ENCODE measurements around the gene MC5R. TPM values are rescaled to one million over a fixed set of nuclear protein-coding genes. Genes with fewer than 3 reads are reported as not detected.

The MC5R gene
- total RNA-seq, result not detected in 2 replicates

DNA sequence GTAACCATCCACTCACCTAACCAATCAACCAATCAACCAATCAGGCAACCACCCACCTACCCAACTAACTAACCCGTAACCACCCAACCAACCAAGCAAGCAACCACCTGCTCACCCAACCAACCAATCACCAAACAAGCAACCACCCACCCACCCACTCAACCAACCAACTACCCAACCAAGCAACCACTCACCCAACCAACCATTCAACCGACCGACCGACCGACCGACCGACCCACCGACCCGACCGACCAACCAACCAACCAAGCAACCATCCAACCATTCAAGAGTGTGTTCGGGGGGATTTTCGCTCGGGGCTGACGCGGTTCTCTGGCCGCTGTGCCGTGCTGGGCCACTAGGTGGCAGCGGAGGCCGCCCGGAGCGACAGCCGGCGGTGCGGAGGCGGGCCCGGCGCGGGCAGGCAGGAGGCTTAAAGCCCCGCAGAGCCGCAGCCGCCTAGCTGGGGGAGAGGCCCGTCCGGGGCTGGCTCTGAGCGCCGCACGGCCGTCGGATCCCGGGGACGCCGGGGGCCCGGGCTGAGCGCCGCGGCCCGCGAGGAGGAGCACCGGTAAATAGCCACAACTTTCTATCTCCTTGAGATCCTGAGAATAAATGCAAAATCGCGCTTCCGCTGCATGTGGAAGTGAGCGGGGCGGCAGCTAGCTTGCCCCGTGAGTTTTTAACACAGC is at the start of gene MC5R:
Gene MC5R (plus strand): TSS at position 443 of the 689 bp plus-strand sequence. CDS start 1,617 bp downstream, outside the sequence.

Other genes starting within 250 kb of the MC5R start
- 16.3 and 25.0 TPM in 2 replicates for gene FAM210A, start 97.6 kb upstream of the MC5R start, total RNA-seq
- gene RNMT, start 97.5 kb upstream of the MC5R start, total RNA-seq, result 12.5 and 16.6 TPM in 2 replicates
- not detected in 2 replicates for gene MC2R, start 91.4 kb downstream of the MC5R start, total RNA-seq